AG09319 (cell line): ENCODE results near the gene SERPINI1.

Experiments
- DNase-seq: peaks from one replicate; pipeline ENCODE4 v3.0.0-alpha.2; 2010; ENCODE audit warnings: low read depth; ENCODE audit errors: extremely low read depth
- TF ChIP-seq, protein P1 (sequence below): IDR thresholded peaks from 2 replicates; pipeline ENCODE4 v1.5.1; 2011; ENCODE audit warnings: low read depth, mild to moderate bottlenecking, inconsistent platforms, low read length, moderate library complexity

The SERPINI1 gene, protein sequence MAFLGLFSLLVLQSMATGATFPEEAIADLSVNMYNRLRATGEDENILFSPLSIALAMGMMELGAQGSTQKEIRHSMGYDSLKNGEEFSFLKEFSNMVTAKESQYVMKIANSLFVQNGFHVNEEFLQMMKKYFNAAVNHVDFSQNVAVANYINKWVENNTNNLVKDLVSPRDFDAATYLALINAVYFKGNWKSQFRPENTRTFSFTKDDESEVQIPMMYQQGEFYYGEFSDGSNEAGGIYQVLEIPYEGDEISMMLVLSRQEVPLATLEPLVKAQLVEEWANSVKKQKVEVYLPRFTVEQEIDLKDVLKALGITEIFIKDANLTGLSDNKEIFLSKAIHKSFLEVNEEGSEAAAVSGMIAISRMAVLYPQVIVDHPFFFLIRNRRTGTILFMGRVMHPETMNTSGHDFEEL

DNA sequence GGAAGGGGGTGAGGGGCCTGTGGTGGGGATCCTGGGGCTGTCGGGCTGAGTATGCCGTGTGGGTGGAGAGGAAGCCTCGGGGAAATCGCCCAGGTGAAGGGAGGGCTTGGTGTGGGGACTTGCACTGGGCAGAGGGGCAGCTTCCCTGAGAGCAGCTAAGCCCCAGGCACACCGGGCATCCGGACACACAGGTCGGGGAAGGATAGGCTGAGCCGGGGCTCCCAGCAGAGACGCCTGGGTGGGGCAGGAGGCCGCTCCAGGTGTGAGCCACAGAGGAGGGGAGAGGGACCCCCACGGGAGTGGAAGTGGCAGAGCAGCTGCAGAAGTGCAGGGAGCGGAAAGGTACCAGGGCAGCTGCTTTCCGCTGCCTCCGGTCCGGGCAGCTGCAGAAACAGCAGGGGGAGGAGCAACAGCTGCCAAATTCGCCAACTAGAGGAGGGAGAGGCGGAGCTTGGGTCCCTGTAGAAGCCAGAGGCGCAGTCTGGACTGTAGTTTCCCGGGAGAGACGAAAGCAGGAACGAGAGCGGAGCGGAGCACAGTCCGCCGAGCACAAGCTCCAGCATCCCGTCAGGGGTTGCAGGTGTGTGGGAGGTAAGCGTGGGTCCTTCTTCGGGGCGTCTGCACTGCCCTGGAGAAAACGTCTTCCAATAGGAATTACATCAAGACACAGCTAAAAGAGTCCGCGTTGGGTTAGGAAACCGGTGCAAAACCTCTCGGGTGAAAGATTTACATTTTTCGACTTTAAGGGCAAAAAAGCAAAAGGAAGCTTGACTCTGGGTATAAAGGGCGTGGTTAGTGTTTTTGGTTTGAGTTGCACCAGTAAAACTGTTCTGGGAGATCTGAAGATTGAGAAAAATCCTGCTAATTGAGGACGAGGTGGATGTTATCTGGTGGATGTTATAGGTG is at the start of gene SERPINI1:
TSS of gene SERPINI1 (plus strand) at position 489 of the 906 bp plus-strand sequence. CDS start 53,408 bp downstream, outside the sequence.
- peak; percentile 53 for DNase-seq

DNA sequence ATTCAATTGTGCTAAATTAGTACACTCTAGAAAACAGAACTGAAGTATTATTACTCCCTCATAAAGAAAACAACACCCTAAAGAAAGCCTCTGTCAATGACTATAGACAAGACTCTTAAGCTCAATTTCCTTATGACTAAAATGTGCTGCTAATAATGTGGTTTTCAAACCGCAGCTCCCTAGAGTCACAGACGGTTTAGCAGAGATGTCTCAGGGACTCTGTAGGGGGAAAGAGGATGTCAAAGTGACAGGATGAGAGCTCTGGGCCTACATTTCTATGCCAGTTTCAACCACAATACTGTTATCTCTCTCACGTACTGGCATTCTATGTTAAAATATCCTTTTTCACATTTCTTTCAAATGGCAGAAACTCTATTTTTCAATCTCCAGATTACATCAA is 44.2 kb upstream of the SERPINI1 start:
- TF ChIP-seq, protein P1, sequence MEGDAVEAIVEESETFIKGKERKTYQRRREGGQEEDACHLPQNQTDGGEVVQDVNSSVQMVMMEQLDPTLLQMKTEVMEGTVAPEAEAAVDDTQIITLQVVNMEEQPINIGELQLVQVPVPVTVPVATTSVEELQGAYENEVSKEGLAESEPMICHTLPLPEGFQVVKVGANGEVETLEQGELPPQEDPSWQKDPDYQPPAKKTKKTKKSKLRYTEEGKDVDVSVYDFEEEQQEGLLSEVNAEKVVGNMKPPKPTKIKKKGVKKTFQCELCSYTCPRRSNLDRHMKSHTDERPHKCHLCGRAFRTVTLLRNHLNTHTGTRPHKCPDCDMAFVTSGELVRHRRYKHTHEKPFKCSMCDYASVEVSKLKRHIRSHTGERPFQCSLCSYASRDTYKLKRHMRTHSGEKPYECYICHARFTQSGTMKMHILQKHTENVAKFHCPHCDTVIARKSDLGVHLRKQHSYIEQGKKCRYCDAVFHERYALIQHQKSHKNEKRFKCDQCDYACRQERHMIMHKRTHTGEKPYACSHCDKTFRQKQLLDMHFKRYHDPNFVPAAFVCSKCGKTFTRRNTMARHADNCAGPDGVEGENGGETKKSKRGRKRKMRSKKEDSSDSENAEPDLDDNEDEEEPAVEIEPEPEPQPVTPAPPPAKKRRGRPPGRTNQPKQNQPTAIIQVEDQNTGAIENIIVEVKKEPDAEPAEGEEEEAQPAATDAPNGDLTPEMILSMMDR = no peak
- no peak for DNase-seq

More for the DNA sequence above, at the start of gene SERPINI1:
- TF ChIP-seq, protein P1 = no peak

DNA sequence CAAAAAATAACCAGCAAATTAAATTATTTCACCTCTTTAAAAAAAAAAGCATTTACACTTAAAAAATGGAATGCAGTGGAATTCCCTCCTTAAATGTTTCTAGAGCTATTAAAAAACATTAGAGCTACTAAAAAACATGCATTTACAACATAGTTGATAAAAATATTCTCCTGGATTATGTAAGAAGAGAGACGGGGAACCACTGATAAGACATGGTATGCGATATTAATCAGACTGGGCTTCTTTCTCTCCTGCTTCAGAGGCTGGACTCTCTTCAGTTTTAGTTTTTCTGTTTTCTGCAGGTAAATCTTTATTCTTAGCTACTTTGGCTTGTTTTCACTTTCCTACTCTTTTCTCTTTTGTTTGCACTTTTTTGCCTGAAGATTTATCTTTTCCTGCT is 41.4 kb upstream of the SERPINI1 start:
- no peak for DNase-seq
- TF ChIP-seq, protein P1 = no peak

- DNase-seq = peak; percentile 11
- TF ChIP-seq, protein P1 = no peak
Observed at GRCh38 chr3:167700046-167700445, 35.5 kb upstream of the SERPINI1 start.

DNA sequence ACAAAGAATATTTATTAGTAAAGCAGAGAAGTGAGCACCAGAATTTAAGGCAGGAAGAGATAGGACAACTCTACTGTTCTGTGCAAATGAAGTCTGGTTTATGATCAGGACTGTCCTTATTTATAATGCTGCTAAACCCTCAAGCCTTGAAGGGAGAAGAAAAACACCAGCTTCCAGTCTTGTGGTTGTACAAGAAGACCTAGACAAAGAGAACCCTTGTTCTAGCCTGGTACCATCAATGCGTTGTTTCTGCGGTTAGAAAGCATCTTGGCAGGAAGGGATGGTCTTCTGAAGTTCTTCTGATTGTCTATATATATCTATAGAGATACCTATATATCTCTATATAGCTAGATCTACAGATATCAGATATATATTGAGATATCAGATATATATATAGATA is 34.6 kb upstream of the SERPINI1 start:
- TF ChIP-seq, protein P1 = no peak
- DNase-seq = no peak

DNA sequence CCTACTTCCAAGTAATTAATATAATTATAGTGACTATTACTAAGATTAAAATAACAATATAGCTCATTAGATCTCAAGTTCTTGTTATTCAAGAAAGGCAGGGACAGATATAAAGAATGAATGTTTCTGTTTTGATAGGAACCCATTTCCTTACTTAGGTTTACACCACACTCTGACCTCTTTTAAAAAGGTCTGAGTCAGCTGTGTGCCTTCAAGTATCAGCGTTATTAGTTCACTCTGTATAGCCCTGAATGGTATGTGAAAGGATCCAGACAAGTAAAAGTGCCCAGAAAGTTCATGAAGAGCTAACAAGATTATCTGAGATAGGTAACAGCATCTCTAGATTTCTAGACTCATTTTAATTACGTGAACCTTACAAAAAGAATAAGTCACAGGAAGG is 29.7 kb upstream of the SERPINI1 start:
- TF ChIP-seq, protein P1 = no peak
- no peak for DNase-seq

DNA sequence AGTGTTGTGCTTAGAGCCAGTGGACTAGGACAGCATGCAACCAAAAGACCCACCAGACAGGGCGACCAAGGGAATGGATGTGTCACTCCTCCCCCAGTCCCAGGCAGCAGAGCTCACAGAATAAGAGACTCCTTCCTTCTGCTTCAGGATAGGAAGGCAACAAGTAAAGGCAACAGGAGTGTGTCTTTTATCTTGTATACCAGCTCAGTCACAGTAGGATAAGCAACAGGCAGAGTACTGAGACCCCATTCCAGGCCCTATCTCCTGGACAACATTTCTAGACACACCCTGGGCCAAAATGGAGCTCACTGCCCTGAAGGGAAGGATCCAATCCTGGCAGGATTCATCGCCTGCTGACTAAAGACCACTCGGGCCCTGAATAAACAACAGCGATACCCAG is 25.8 kb upstream of the SERPINI1 start:
- DNase-seq = no peak
- TF ChIP-seq, protein P1 = no peak
